GM21526 (cell line): Measurements from ENCODE around the gene GRK5.
"Not testable (repeated sequence)": the region's sequence is repeated elsewhere in the genome, so short reads cannot be mapped to it uniquely, and the experiment has no call there.

Source experiments
- ATAC-seq: cut with Tn5 transposase; IDR thresholded peaks from one replicate; pipeline ENCODE4 v1.9.1; 2021; ENCODE audit warnings: moderate library complexity; ENCODE audit not compliant: unreplicated experiment, low FRiP score

Gene GRK5

GRCh38 chr10:119219871-119220270, 12.5 kb downstream of the GRK5 start:
- no peak for ATAC-seq

- no peak for ATAC-seq
These were observed 13.8 kb downstream of the GRK5 start for GRCh38 chr10:119221201-119221600.

- no peak for ATAC-seq
These were observed 14.3 kb downstream of the GRK5 start for GRCh38 chr10:119221666-119222065.

- no peak for ATAC-seq
These were observed 15.2 kb downstream of the GRK5 start for GRCh38 chr10:119222537-119222936.

GRCh38 chr10:119222966-119223386, 15.6 kb downstream of the GRK5 start:
- no peak for ATAC-seq

GRCh38 chr10:119225083-119225658, 17.8 kb downstream of the GRK5 start:
- ATAC-seq = no peak

GRCh38 chr10:119227825-119228224, 20.5 kb downstream of the GRK5 start:
- no peak for ATAC-seq

GRCh38 chr10:119231654-119232053, 24.3 kb downstream of the GRK5 start:
- no peak for ATAC-seq

- not testable (repeated sequence) for ATAC-seq
These were observed 25.1 kb downstream of the GRK5 start for GRCh38 chr10:119232439-119232838.

- ATAC-seq = no peak
These were observed 25.9 kb downstream of the GRK5 start for GRCh38 chr10:119233123-119233820.

GRCh38 chr10:119233821-119234220, 26.4 kb downstream of the GRK5 start:
- no peak for ATAC-seq

GRCh38 chr10:119235356-119235755, 28.0 kb downstream of the GRK5 start:
- ATAC-seq = no peak

- ATAC-seq = no peak
These were observed 30.5 kb downstream of the GRK5 start for GRCh38 chr10:119237722-119238436.

- ATAC-seq = no peak
These were observed 31.2 kb downstream of the GRK5 start for GRCh38 chr10:119238577-119238976.

GRCh38 chr10:119239015-119239414, 31.6 kb downstream of the GRK5 start:
- ATAC-seq = not testable (repeated sequence)

GRCh38 chr10:119239630-119240029, 32.3 kb downstream of the GRK5 start:
- not testable (repeated sequence) for ATAC-seq

GRCh38 chr10:119241066-119241465, 33.7 kb downstream of the GRK5 start:
- no peak for ATAC-seq

GRCh38 chr10:119242186-119242585, 34.8 kb downstream of the GRK5 start:
- ATAC-seq = no peak

- no peak for ATAC-seq
These were observed 36.1 kb downstream of the GRK5 start for GRCh38 chr10:119243488-119243887.

- ATAC-seq = no peak
These were observed 36.6 kb downstream of the GRK5 start for GRCh38 chr10:119243967-119244366.

- ATAC-seq = no peak
These were observed 37.9 kb downstream of the GRK5 start for GRCh38 chr10:119245272-119245671.
